Ovary (tissue), 9 donors: ENCODE results near the gene IQGAP2. TPM values are rescaled to one million over a fixed set of nuclear protein-coding genes. Genes with fewer than 3 reads are reported as not detected.

ENCODE experiments used
- DNase-seq, 5 donors: peaks; one replicate each; pipeline ENCODE4 v3.0.0-alpha.2; 2019 to 2020
- H3K27ac ChIP-seq, 2 donors: fragments of 200-600 bp; one replicate each; pipeline versions ENCODE4 v1.5.1 to v1.8.0; 2019 to 2022
- H3K27me3 ChIP-seq: fragments of 200-600 bp; one replicate; pipeline ENCODE4 v1.8.0; 2022
- H3K36me3 ChIP-seq: fragments of 200-600 bp; sonication (generic); one replicate; pipeline ENCODE4 v1.5.1; 2019
- H3K4me1 ChIP-seq: one replicate; pipeline ENCODE4 v1.8.1; 2013; ENCODE audit warnings: mild to moderate bottlenecking, moderate library complexity; ENCODE audit not compliant: insufficient read depth
- H3K4me3 ChIP-seq: fragments of 200-600 bp; sonication (generic); one replicate; pipeline ENCODE4 v1.5.1; 2017
- H3K9me3 ChIP-seq, 2 donors: fragments of 200-600 bp in 1 of 2; sonication (generic) in 1 of 2; one replicate each; pipeline versions ENCODE4 v1.5.1 to v1.8.1; 2013 to 2019; ENCODE audit warnings: mild to moderate bottlenecking in 1 of 2, moderate library complexity in 1 of 2
- CTCF ChIP-seq, 3 donors: fragments of 450-650 bp in 2 of 3; fragments of 200-600 bp in 1 of 3; IDR thresholded peaks; one replicate each; pipeline versions ENCODE4 v1.5.1 to v1.8.0; 2016 to 2022; ENCODE audit warnings: antibody characterized with exemption in 3 of 3, mild to moderate bottlenecking in 1 of 3
- EP300 ChIP-seq: sonication (generic); formaldehyde crosslinking; IDR thresholded peaks from one replicate; pipeline ENCODE4 v1.6.1; 2017; ENCODE audit warnings: antibody characterized with exemption
- POLR2A ChIP-seq: fragments of 450-650 bp; IDR thresholded peaks from one replicate; pipeline ENCODE4 v1.6.1; 2017; ENCODE audit warnings: antibody characterized with exemption, mild to moderate bottlenecking, moderate library complexity
- WGBS, 3 donors: extraction: QIAGEN DNeasy Blood & Tissue Kit in 1 of 3; methylation state at CpG; one replicate each; pipeline versions ENCODE4 v1.1.5 to v1.1.7; 2013 to 2017; 5-methylcytosine and 5-hydroxymethylcytosine counted together
- intact Hi-C, 4 donors: fragments of 100-400 bp; cut with DNase I; formaldehyde crosslinking; loops; one replicate each; pipeline versions ENCODE4 v1.11.0 to v1.15.1; 2022 to 2023
- polyA plus RNA-seq, 2 donors: library from polyadenylated mRNA; stranded (reverse); fragments of 200-250 nt in 1 of 2; fragments of 350-450 nt in 1 of 2; fragmentation: Illumina TruSeq in 1 of 2; extraction: RNeasy Lipid Tissue Mini Kit (QIAGEN cat#74804) in 1 of 2; gene quantifications; one replicate each; pipeline ENCODE4 v1.2.3, GENCODE V29; 2013 to 2014
- total RNA-seq, 7 donors: library from RNA; depleted of rRNA in 2 of 7; stranded (reverse); fragments of >200 nt in 2 of 7; fragmentation: NEBNext Ultra II Directional in 3 of 7; extraction: Animal tissue kit (Norgen Biotek cat#: 25700) in 3 of 7; gene quantifications; one replicate each; pipeline versions ENCODE4 v1.1.0 to v1.2.4, GENCODE V29; 2016 to 2023
- donor health status: DM: no; HTN: no; CAD: no; lungs with moderate emphysema.
- donor health status: DM: no; HTN: no; CAD: no.
- donor health status: Bipolar disorder and iron deficiency.
- donor health status: DM: yes; HTN: yes; CAD: no.
- donor health status: DM: no; HTN: no; CAD: no.
- donor health status: DM: yes; HTN: yes; CAD: no.

The IQGAP2 gene
- total and polyA plus RNA-seq, 9 donors, result 8.6 to 27.6 (median 13.9) TPM

- intact Hi-C loops, result loop anchor here in 2 of 4 donors (10.0 kb wide), 2 partner anchors 138 to 178 kb away; no protein-coding TSS in a partner anchor
- 92 to 94% (median 93%) methylated on average over 1 of the region's 1 CpG for WGBS, 3 donors
- Histone ChIP-seq H3K4me3 (no peak overlapping the region), H3K27ac (no peak overlapping the region), H3K36me3 (no peaks in the 10 kb centered on the region), H3K27me3 (no peaks in the 10 kb centered on the region), H3K9me3 (peaks cover 0 to 4% of the 10 kb centered on the region in 2 donors), H3K4me1 (peaks cover 9% of the 10 kb centered on the region)
- no peak for DNase-seq
- TF ChIP-seq EP300, result no peak
- no peak for TF ChIP-seq POLR2A
- no peak for TF ChIP-seq CTCF (IDR thresholded peaks at IDR 0.05)
These were observed 3.6 kb downstream of the IQGAP2 start for GRCh38 chr5:76406673-76407072.

GRCh38 chr5:76408104-76408654, 5.1 kb downstream of the IQGAP2 start:
- Histone ChIP-seq H3K27ac (no peak overlapping the region), H3K27me3 (no peaks in the 10 kb centered on the region), H3K4me1 (peaks cover 7% of the 10 kb centered on the region), H3K9me3 (peaks cover 0 to 4% of the 10 kb centered on the region in 2 donors), H3K36me3 (no peaks in the 10 kb centered on the region), H3K4me3 (no peak overlapping the region)
- no peak for DNase-seq
- intact Hi-C loops, result loop anchor here in 2 of 4 donors (10.0 kb wide), 2 partner anchors 137 to 177 kb away; no protein-coding TSS in a partner anchor
- WGBS, 3 donors, result 91 to 93% (median 92%) methylated on average over 7 of the region's 7 CpGs
- TF ChIP-seq EP300, result no peak
- TF ChIP-seq POLR2A, result no peak
- no peak for TF ChIP-seq CTCF (IDR thresholded peaks at IDR 0.05)

- peaks cover 0 to 4% of the 10 kb centered on the region in 2 donors for H3K9me3 ChIP-seq
- H3K4me1 ChIP-seq, result no peaks in the 10 kb centered on the region
- TF ChIP-seq CTCF (IDR thresholded peaks at IDR 0.05) (no peak), POLR2A (no peak), EP300 (no peak)
- H3K27ac ChIP-seq, result no peak overlapping the region
- DNase-seq, result no peak
- H3K36me3 ChIP-seq, result no peaks in the 10 kb centered on the region
- intact Hi-C loops, result no loop called here
- no peaks in the 10 kb centered on the region for H3K27me3 ChIP-seq
- no peak overlapping the region for H3K4me3 ChIP-seq
These were observed 9.4 kb downstream of the IQGAP2 start for GRCh38 chr5:76412511-76412910.

- H3K9me3 ChIP-seq, result no peaks in the 10 kb centered on the region
- DNase-seq, result no peak
- no peaks in the 10 kb centered on the region for H3K4me1 ChIP-seq
- no peak overlapping the region for H3K27ac ChIP-seq
- H3K4me3 ChIP-seq, result no peak overlapping the region
- WGBS, 3 donors, result 87 to 90% (median 89%) methylated on average over 5 of the region's 5 CpGs
- no peaks in the 10 kb centered on the region for H3K36me3 ChIP-seq
- TF ChIP-seq POLR2A, result no peak
- TF ChIP-seq EP300, result no peak
- no peak for TF ChIP-seq CTCF (IDR thresholded peaks at IDR 0.05)
- no peaks in the 10 kb centered on the region for H3K27me3 ChIP-seq
- intact Hi-C loops, result no loop called here
These were observed 10.7 kb downstream of the IQGAP2 start for GRCh38 chr5:76413746-76414145.
